SIG-M5 (cell line): Measurements from ENCODE around the gene R3HDML.

Experiments
- DNase-seq: peaks from one replicate; lab custom pipeline; 2025; lab: John Stamatoyannopoulos, UW

Gene R3HDML

DNA sequence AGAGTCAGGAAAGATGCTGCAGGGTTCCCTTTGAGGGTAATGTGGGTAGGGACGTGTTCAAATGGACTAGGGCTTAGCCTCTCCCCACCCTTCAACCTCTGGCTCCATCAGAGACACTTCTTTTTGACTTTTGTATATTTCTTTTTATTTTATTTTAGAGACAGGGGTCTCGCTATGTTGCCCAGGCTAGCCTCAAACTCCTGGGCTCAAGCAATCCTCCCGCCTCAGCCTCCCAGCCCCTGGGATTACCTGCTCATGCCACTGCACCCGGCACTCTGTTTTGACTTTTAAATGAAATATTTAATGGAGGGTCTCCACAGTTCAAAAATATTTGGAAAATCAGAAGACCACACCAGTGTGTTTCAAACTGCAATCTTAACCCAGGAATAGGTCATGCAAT is 27.2 kb downstream of the R3HDML start:
- no peak for DNase-seq

DNA sequence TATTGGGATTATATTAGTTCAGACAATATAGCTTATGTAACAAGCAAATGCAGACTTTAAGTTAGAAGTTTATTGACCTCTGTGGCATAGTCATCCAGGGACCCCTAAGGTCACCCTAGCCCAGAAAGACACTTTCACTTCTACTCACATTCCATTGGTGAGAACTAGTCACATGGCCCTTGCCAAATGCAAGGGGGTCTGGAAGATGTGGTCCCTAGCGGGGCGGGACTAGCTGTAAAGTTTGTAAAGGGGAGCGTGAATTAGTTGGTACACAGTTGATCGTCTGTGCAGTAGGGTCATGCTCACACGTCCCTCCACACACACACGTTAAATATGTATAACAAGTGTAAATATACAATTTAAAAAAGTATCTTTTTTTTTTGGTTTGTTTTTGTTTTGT is 27.9 kb downstream of the R3HDML start:
- no peak for DNase-seq

DNA sequence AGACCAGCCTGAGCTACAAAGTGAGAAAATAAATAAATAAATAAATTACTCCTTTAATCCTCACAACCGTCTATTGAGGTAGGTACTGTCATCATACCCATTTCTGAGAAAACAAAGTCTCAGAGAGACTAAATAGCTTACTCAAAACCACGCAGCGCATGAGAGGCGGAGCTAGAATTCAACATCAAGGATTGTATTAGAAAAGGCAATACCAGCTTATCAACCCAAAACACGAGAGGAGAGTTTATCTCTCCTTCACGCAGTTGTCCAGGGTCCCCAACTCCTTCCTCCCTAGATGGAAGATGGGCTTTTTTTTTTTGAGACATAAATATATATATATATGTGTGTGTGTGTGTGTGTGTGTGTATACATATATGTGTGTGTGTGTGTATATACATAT is 30.9 kb downstream of the R3HDML start:
- DNase-seq, result no peak

DNA sequence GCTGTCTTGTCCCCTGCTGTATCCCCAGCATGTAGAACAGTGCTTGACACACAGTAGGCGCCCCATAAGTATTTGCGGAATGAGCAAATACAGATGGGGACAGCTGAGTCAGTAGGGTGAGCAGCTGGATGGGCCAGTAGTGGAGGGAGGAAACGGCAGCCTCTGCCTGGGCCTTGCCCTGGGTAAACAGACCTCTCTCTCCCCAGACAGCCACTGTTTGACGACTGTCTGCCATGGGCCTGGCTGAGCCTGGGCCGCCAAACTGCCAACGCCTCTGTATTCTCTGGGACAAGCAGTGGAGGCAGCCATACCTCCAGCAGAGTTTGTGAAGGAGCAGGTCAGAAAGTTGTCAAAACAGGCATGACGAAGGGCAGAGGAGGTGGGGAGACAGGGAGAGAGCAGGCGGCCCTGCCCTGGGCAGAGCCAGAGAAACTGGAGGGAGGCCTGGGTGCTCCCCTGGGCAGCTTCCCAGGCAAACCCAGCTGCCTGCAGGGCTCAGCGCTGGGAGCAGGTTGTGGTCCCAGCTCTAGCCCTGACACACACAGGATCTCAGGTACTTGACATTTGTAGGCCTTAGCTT is 33.9 kb downstream of the R3HDML start:
- DNase-seq, result no peak

DNA sequence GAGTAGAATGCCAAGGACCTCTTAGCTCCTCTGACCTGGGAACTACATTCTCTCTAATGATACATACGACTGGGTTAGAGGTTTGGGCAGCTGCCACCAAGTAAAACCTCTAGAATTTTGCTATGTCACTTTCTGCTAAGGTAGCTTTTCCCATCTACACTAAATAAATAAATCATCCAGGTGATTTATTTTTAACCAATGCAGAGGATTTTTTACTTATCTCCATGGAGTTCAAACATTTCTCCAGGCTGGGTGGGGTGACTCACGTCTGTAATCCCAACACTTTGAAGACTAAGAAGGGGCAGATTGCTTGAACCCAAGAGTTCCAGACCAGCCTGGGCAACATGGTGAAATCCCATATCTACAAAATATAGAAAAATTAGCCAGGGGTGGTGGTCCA is 45.8 kb downstream of the R3HDML start:
- no peak for DNase-seq

DNA sequence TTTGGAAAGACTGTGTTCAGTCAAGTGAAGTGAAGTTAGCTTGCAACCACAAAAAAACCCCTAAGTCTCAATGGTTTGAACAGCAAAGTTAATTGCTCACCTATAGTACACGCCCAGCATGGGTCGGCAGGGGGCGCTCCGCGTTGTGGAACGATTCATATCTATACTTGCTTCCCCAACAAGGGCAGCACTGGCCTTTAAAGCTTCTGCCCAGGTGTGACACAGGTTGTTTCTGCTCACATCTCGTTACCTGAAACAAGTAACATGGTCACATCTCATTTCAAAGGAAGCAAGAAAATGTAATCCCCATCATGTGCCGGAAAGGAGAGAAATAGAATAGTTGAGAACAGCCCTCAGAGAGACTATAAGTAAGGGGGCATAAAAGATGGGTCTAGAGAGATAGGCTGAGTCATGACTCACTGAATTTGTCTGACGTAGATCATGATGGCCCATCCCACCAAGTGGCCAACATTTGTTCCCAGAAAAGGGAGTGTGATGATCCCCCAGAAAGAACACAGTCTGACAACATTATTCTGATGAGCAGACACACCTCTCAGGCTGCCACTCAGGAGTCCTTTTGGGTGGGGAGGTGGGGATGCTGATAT is 47.7 kb downstream of the R3HDML start:
- no peak for DNase-seq

DNA sequence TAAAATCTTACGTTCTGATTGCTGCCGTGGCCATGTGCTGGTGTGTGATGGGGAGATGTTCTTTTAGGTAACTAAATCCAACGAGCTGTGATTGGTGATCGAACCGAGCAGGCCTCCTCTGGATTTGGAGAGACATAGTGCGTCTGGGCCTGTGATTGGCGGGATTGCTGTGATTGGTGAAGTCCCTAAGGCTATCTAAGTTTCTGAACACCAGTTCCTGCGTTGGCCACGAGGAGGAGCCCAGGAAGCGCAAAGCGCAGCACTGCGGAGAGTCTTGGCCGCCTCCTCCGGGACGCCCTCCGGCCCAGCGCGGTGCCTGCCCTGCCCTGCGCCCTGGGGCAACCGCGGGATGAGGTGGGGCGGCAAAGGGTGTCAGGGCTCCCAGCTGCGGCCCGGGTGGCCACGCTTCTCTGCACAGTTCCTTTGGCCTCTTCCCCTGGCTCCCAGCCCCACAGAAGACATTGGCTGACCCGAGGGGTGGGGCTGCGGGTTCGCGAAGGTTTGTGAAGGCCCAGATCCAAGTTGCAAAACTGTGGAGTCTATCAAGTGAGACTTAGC is 51.7 kb downstream of the R3HDML start:
- no peak for DNase-seq

DNA sequence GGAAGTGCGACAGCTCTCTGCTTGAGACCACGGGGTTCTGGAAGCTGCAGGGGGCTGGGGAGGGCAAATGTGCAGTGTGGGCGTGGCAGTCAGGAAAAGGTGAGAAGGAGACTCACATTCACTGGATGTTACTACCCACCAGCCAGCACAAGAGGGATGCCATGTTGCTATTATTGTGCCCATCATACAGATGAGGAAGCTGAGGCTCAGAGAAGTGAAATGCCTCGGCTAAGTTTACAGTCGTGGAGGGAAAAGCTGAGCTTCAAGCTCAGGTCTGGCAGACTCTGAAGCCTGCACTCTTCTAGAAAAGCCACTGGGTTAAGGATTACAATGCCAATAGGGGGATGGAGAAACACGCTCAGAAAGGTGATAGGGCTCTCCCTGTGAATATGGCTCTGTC is 53.0 kb downstream of the R3HDML start:
- DNase-seq, result no peak

DNA sequence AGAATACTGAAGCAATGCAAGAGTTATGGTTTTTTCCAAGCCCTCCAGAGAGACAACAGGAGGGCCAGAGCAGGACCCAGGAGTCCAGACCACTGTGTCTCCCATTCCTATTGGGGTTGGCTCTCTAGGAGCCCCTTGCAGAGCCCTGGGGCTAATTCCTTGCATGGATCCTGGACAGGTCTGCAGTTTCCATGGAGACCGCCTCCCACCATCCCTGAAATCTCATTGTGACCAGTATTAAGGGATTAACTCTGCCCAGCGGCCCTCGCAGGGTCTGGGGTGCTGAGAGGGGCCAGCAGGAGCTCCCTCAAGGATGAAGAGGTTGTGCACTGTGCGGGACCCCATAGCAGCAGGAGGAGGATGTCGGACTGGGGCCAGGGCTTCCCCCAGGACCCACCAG is 53.4 kb downstream of the R3HDML start:
- no peak for DNase-seq

DNA sequence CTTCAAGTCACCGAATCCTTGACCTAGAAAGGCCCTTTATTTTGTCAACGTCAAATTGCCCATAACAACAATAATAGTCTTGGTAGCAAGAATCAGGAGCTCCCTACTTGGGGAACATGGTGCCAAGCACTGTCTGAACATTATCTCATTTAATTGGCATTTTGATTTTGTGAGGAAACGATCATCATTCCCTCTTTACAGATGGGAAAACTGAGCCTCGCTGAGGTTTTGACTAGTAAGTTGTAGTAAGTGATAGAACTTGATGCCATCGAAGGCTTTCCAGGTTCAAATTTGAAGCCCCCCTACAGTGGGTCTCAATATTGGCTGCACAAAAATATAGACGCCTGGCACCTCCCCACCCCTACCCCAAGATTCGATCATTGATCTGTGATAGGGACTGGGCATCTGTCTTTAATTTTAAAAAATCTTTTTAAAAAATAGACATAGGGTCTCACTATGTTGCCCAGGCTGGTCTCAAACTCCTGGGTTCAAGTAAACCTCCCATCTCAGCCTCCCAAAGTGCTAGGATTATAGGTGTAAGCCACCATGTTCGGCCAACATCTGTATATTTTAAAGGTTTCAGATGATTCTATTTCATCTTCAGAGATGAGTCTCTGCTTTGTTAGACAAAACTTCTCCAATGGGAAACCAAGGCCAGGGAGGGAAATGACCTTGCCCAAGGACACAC is 55.4 kb downstream of the R3HDML start:
- no peak for DNase-seq

DNA sequence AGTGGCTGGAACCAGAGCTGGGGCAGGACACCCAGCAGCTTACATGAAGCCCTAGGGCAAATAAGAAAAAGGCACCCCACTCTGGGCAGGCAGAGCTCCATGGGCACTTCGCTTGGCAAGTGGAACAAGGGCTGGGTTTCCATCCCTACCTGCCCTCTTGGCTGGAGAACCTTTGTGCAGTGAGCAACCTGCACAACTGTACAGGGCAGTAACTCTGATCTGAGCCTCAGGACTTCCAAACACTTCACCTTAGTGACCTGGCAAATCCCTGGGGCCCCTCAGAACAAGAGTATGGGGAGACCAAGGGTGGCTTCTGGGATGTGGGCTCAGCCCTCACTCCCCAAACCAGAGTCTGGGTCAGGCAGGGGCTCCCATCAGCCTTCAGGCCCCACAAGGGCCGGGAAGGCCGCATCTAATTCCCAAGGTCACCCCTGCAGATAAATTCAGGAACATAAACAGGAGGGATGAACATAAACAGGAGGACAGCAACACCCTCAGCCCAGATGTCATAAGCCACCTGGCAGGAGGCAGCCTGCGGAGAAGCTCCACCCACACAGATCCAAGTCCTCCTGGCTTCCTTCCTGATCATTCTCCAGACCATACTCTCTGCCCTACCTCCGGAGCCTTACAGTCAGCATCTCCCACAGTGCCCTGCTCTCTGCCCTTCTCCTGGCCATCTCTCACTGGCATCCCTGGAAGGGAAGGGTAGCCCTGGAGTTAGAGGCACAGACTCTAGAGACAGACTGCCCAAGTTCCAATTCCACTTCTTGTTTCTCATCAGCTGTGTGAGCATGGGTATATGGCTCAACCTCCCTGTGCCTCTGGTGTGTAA is 56.1 kb downstream of the R3HDML start:
- no peak for DNase-seq

DNA sequence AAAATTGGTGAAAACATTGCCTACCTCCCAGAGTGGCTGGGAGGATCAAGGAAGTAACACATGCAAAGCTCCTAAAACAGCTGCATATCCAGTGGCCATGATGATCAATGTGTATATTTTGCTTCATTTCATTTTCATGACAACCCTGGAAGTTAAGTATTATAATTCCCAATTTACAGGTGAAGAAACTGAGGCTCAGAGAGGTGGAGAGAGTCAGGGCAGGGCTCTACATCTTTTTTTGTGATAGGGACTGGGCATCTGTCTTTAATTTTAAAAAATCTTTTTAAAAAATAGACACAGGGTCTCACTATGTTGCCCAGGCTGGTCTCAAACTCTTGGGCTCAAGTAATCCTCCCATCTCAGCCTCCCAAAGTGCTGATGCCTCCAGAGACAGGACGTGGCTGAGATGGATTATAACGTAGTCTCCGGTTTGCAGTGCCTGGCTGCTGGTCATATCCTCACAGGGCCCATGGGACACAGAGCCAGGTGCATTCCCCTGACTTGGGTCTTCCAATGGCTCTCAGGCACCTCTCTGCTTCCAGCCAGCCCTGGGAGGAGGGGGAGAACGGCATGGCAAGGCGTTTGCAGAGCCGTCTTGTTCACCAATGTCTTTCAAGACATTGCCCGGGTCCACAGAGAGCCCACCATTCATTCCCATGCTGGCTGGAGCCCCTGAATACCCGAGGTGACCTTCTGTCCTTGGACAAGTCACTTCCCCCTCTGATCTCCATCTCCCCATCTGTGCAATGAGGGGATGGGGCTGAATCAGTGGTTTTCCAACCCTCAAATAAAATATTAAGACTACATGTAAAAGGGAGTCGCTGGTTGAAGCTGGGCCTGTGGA is 57.0 kb downstream of the R3HDML start:
- no peak for DNase-seq

DNA sequence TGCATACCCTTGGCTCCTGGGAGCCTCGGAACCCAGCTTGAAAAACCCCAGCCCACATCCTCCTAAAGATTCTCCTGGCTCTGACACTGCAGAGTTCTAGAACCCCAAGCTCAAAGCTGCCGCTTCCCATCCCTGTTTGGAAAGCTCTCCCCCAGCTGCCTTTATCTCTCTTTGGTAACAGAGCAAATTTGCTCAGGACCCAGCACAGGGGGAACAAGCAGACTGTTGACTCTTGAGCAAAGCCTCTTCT is 57.5 kb downstream of the R3HDML start:
- no peak for DNase-seq

DNA sequence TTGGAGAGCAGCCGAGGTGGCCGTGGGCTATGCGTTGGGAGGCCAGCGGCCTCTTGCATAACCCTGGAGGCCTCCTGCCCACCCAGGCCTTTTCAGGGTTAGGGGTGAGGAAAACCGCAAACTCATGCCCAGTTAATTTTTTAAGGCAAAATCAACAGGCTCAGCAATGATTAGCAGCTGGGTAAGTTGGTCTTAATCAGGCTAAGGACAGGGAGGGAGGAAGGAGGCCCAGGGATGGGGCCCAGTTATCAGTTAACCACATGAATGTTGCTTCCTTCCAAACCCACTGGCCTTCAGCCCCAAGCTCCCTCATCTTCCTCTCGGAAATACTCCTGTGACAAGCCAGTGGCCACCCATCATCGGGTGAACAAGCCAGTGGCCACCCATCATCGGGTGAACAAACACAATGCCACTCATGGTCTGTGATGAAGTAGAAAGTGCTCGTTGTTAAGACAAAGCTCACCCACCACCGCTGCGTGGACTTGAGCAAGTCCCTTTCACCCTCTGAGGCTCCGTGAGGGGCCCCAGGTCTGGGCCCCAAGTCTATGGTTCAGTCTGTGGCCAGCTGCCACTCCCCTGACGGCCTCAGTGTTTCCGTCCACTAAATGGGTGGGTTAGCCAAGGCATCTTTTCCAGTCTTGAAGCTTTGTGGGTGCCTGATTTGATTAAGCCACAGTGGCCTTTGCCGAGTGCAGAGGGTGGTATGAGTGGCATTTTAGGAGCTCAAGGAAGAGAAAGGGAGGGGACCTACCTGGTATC is 58.0 kb downstream of the R3HDML start:
- no peak for DNase-seq

DNA sequence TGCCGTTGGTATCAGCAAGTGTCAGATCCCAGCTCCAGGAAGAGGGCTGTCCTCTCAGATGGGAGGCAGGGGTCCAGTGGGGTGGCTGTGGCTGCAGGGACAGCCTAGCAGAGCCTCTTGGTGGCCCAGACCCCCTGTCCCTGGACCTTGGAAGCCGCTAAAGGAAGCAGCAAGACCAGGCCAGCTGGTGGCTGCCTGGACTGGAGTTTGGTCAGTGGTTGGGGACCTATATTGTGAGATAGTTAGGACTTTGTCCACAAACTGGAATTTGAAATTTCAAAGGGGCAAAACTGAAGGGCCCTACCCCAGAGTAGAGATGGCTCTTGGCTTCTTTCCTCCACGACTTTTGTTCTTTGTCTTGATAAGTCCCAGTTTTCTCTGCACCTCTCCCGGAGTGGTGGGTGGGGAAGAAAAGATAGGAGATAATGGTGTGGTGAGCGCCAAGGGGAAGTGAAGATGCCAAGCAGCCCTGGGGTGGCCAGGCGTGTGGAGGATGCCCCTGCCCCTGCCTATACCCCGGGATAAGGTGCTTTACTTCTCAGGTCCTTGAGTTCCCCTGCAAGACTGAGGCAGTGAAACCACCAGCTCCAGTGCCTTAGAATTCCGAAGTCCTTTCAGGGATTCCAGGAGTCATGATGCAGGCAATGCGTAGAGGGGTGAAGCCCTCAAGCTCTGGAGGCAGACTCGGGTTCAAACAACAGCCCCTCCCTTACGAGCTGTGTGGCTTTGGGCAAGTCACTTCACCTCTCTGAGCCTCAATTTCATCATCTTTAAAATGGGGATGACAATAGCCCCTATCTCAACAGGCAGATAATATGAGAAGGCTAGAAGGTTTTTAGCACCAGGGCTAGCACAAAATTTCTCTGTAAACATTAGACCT is 58.9 kb downstream of the R3HDML start:
- no peak for DNase-seq

DNA sequence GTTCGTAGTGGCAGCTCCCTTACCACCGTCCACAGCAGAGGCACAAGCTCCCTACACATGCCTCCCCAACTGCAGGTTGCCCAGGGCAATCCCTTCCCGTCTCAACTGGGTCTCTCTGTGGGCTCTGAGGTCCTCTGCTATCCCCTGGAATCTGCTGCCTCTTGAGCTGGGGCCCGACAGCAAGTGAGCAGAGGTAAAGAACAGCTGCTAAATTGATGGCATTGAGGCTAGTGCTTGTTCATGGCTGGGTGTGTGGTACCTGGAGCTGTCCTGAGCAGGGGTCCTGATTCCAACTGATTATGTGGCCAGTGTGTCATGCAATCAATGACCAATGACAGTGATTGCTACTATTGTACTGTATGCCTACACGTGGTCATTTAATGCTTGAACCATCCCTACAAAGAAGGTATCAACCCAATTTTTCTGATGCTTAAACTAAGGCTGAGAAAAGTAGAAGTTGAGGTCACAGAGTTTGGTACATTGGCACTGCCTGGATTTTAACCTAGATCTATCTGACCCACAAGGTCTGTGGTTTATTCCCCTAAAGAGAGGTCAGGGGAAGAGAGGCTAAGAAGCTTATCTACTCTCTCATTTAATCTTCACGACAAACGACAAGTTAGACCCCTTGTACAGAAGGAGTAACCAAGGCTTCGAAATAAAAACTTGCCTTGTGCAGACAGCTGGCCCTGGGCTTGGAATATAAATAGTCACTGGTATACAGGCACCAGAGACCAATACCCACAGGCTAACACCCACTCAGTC is 59.7 kb downstream of the R3HDML start:
- DNase-seq, result no peak

DNA sequence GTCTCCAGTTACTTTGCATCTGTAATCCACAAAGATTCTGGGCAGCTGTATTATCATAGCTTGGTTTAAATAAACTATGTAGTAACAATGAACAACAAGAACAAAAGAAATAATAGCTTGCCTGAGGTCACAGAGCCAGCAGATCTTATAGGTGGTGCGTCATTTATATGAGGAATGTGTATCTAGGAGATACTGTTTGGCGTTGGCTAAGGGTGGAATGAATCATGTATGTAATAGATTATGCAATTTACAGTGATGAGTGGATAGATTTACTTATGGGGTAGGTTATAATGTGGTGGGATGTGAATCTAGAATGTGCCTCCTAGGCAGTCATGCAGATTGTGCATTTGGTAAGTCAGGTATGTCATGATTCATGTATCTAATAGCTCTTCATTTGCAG is 61.5 kb downstream of the R3HDML start:
- DNase-seq, result no peak

DNA sequence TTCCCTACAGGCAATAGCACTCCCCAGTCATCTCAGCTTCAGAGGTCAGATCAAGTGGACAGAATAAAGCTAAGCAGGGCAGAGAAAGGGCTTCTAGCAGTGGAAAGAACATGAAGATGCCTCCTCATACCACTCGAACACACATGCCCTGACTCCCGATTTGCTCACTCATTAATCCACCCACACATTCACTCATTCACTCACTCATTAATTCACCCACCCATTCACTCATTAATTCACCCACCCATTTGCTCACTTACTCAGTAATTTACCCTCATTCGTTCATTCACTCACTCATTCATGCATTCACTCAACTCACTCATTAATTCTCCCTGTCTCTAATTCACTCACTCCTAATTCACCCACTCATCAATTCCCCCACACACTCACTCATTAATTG is 62.6 kb downstream of the R3HDML start:
- DNase-seq, result no peak

DNA sequence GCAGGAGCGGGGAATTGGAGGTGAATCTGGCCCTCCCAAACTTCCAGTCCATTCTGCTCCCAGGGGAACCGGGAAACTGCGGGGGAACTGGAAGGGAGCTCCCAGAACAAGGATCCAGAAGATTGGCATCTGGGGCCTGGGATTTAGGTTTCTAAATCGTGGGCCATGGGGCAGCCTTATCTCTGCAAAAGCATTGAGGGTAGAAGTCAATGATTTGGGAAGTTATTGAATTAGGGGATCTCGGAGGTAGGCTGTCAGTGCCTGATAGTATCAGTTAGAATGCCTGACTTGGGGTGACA is 63.8 kb downstream of the R3HDML start:
- no peak for DNase-seq
